Hematopoietic multipotent progenitor cell treated with erythropoietin and hydrocortisone succinate and interleukin-3 and kit ligand, for 6 days (in vitro differentiated cells): ENCODE measurements around the gene PRICKLE1.

Experiments
- DNase-seq: peaks from one replicate; pipeline ENCODE4 v3.0.0-alpha.2; 2015

PRICKLE1 gene

DNA sequence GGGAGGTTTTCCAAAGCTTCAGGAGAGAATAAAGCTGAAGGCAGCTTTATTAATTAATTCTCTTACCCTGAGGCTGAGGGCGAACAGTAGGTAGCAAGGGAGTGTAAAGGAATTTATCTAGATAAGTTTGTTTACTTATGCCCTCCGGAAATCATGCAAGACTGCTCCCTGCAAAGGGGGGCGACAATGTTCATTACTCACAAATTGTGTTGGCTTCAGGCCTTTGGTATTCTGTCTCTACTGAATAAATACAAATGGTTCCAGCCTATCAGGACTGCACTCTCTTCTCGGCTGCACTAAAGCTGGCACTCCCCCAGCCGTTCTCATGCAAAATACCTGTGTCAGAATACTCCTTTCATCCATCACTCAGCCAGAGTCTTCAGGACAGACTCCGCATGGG lies 142.8 kb downstream of the PRICKLE1 start:
- no peak for DNase-seq

DNA sequence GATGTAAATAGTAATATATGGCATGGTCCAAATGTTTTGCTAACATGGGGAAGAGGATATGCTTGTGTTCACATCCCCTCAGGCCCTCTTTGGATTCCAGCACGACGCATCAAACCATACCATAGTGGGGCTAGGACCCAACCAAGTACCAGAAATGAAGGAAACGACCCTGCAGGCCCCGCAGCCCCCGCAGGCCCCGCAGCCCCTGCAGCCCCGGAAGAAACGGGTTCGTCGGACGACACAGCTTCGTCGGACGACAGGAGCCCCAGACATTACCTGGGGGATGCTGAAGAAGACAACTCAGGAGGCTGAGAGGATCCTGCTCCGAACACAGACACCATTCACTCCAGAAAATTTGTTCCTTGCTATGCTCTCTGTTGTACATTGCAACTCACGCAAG lies 143.7 kb downstream of the PRICKLE1 start:
- DNase-seq = no peak

GRCh38 chr12:42444192-42444943 lies 145.2 kb downstream of the PRICKLE1 start:
- DNase-seq = no peak

- no peak for DNase-seq
Observed at GRCh38 chr12:42442888-42443287, 146.7 kb downstream of the PRICKLE1 start.

DNA sequence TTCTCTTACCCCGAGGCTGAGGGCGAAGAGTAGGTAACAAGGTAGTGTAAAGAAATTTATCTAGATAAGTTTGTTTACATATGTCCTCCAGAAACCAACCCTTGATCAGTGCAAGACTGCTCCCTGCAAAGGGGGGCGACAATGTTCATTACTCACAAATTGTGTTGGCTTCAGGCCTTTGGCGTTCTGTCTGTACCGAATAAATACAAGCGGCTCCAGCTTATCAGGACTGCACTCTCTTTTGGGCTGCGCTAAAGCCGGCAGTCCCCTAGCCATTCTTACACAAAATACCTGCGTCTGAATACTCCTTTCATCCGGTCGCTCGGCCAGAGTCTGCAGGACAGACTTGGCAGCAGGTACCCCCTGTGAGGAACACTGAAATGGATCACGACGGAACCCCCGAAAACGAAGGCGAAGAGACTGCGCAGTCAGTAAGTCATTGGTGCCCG lies 147.2 kb downstream of the PRICKLE1 start:
- no peak for DNase-seq

GRCh38 chr12:42440608-42441007 lies 148.9 kb downstream of the PRICKLE1 start:
- DNase-seq = no peak

DNA sequence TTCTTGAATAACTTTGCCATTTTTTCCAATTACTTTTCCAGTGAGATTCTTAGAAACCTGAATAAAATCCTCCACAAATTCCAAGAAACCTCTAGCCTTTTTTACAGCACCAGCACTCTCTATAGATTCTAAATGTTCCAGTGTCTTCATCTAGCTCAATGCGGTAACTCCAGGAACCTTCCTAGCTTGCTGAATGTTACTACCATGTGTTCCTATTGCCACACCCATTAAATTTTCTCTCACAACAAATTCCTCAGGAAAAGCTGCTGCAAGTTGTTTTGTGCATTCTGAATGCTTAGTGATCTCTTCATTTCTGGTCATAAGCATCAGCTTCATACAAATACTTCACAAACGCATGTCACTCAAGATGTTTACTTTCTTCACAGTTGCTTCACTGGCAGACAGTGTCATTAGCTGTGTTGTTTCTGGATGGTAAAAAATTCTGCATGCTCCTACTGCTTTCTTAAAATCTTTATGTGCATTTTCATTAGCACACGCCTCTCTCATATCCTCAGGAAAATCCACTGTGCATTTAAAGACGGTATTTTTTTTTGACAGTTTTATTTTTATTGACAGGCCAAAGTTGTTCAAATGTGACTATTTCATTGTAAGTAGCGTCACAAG lies 156.9 kb downstream of the PRICKLE1 start:
- no peak for DNase-seq

- no peak for DNase-seq
Observed at GRCh38 chr12:42428850-42429249, 160.7 kb downstream of the PRICKLE1 start.

DNA sequence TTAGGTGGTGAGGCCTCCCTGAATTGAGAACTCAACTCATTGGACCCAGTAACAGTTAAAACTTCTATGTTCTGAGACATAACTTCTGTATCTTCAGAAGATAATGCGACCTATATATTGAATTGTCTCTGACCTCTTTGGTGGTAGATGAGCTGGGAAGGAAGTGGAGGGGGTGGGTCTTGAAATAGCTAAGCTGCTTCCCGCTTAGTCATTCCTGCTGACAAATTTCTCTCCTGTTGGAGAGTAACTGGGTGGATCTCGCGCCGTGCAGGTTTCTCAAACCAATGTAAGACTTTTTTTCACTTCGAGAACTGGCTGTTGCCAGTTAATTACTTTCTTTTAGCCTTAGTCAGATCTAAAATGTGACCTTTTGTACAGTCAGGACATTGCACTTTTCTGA lies 162.8 kb downstream of the PRICKLE1 start:
- peak; percentile 22 for DNase-seq

GRCh38 chr12:42422785-42423184 lies 166.8 kb downstream of the PRICKLE1 start:
- DNase-seq = no peak

GRCh38 chr12:42421844-42422779 lies 167.4 kb downstream of the PRICKLE1 start:
- DNase-seq = peak; percentile 49

- peak; percentile 46 for DNase-seq
Observed at GRCh38 chr12:42420395-42420794, 169.2 kb downstream of the PRICKLE1 start.

- peak; percentile 21 for DNase-seq
Observed at GRCh38 chr12:42410340-42410739, 179.2 kb downstream of the PRICKLE1 start.

- DNase-seq = no peak
Observed at GRCh38 chr12:42409471-42409870, 180.1 kb downstream of the PRICKLE1 start.

DNA sequence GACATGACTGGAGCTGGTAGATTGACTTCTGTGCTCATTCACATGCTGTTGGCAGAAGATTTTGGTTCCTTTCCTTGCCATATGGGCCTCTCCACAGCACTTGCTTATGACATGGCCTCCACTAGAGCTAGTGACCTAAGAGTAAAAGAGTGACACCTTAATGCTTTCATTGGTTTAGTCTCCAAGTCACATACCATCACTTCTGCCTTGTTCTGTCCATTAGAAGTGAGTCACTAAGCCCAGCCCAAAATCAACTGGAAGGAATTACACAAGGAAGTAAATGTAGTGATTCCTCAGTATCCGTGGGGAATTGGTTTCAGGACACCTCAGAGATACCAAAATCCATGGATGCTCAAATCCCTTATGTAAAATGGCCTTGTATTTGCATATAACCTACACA lies 182.2 kb downstream of the PRICKLE1 start:
- DNase-seq = no peak
